K562 (cell line): ENCODE data around the gene TSHR. TPM values are rescaled to one million over a fixed set of nuclear protein-coding genes. Genes with fewer than 3 reads are reported as not detected.

Experiments
- ATAC-seq: fragments of 200-7000 bp; cut with Tn5 transposase; 3 replicates; pipeline ENCODE4 v1.9.1; 2020; ENCODE audit warnings: moderate library complexity
- BruUV-seq: library from RNA; stranded (reverse); fragments of 400-500 nt; replicated peaks from 2 replicates; lab custom pipeline; 2021; lab: Mats Ljungman, UMichigan
- CTCF ChIA-PET: fragments of 300-600 bp; formaldehyde crosslinking; extraction: SDS; loops from one replicate; lab custom pipeline; 2021; ENCODE audit warnings: low intra/inter-chr PET ratio; lab: Yijun Ruan, JAX
- POLR2A ChIA-PET: fragments of 300-600, 350-650 bp; sonication (Branson Sonifier 250); formaldehyde crosslinking; extraction: SDS; loops from one replicate; lab custom pipeline; 2021; ENCODE audit warnings: antibody characterized with exemption, inconsistent platforms; lab: Yijun Ruan, JAX
- DNase-seq, 4 experiments: peaks; one replicate each; pipeline versions ENCODE4 v3.0.0 to v3.0.0-alpha.2; 2011 to 2018; ENCODE audit warnings: low spot score in 3 of 4, mixed read lengths in 3 of 4; ENCODE audit errors: extremely low read depth in 1 of 4
- FAIRE-seq: peaks from 2 replicates; lab custom pipeline; 2011; peaks lifted over from hg19 to GRCh38; lab: Jason Lieb, UNC
- H2AFZ ChIP-seq: 2 replicates; pipeline ENCODE4 v1.6.0; 2011; ENCODE audit warnings: low read depth, low read length, control low read depth, inconsistent platforms
- H3K27ac ChIP-seq: fragments of 200-600 bp; 3 replicates; pipeline ENCODE4 v1.8.0; 2011; ENCODE audit warnings: low read depth, mild to moderate bottlenecking, control low read depth, inconsistent platforms, low read length, moderate library complexity, mixed read lengths; ENCODE audit errors: extremely low read depth
- H3K27me3 ChIP-seq, 2 experiments: fragments of 300-600 bp in 1 of 2; 2 replicates in 1 of 2; 3 replicates in 1 of 2; pipeline versions ENCODE4 v1.6.0 to v1.8.0; 2011; ENCODE audit warnings: inconsistent platforms in 2 of 2, low read length in 2 of 2, mild to moderate bottlenecking in 1 of 2, mixed read lengths in 1 of 2, moderate library complexity in 1 of 2; ENCODE audit not compliant: control insufficient read depth in 2 of 2, insufficient read depth in 2 of 2
- H3K36me3 ChIP-seq: fragments of 300-600 bp; 3 replicates; pipeline ENCODE4 v1.8.0; 2011; ENCODE audit warnings: mild to moderate bottlenecking, low read length, inconsistent platforms; ENCODE audit not compliant: control insufficient read depth, insufficient read depth
- H3K4me1 ChIP-seq, 2 experiments: fragments of 200-600 bp in 1 of 2; replicated peaks in 1 of 2; 2 replicates in 1 of 2; 3 replicates in 1 of 2; pipeline versions ENCODE4 v1.5.1 to v1.8.0; 2011; ENCODE audit warnings: inconsistent platforms in 2 of 2, low read length in 2 of 2, mild to moderate bottlenecking in 1 of 2, mixed read lengths in 1 of 2, moderate library complexity in 1 of 2; ENCODE audit not compliant: control insufficient read depth in 2 of 2, insufficient read depth in 2 of 2
- H3K4me2 ChIP-seq: 2 replicates; pipeline ENCODE4 v1.6.1; 2011; ENCODE audit warnings: low read length, control low read depth, inconsistent platforms, mixed read lengths; ENCODE audit not compliant: insufficient read depth
- H3K4me3 ChIP-seq: fragments of 200-600 bp; sonication (generic), shearing (Covaris generic); 2 replicates; pipeline ENCODE4 v1.5.1; 2016; ENCODE audit warnings: control low read depth, inconsistent platforms
- H3K79me2 ChIP-seq: fragments of 200-600 bp; 3 replicates; pipeline ENCODE4 v1.8.0; 2011; ENCODE audit warnings: low read length, inconsistent platforms; ENCODE audit not compliant: control insufficient read depth, insufficient read depth
- H3K9ac ChIP-seq, 2 experiments: 2 replicates each; pipeline versions ENCODE4 v1.6.0 to v1.6.1; 2011; ENCODE audit warnings: low read depth in 2 of 2, low read length in 2 of 2, control low read depth in 1 of 2, inconsistent platforms in 1 of 2, mild to moderate bottlenecking in 1 of 2, mixed read lengths in 1 of 2; ENCODE audit not compliant: insufficient read depth in 1 of 2
- H3K9me1 ChIP-seq: one replicate; pipeline ENCODE4 v1.6.0; 2011; ENCODE audit warnings: inconsistent platforms, mild to moderate bottlenecking, low read length, moderate library complexity; ENCODE audit not compliant: control insufficient read depth, insufficient read depth
- H3K9me3 ChIP-seq: replicated peaks from 2 replicates; pipeline ENCODE4 v1.5.1; 2011; ENCODE audit warnings: low read depth, low read length, inconsistent platforms; ENCODE audit not compliant: control insufficient read depth, insufficient read depth
- H4K20me1 ChIP-seq: replicated peaks from 2 replicates; pipeline ENCODE4 v1.6.1; 2011; ENCODE audit warnings: low read length, inconsistent platforms, mixed read lengths; ENCODE audit not compliant: control insufficient read depth, insufficient read depth
- ATF7 ChIP-seq: fragments of 450-650 bp; IDR thresholded peaks from 2 replicates; pipeline ENCODE4 v1.7.1; 2014; ENCODE audit warnings: mild to moderate bottlenecking, moderate library complexity
- CEBPB ChIP-seq: fragments of 450-650 bp; IDR thresholded peaks from 2 replicates; pipeline ENCODE4 v1.6.1; 2016; ENCODE audit warnings: missing genetic modification characterization, missing compliant biosample characterization
- CGGBP1 ChIP-seq: fragments of 250-450 bp; sonication (Bioruptor Pico); IDR thresholded peaks from 2 replicates; pipeline ENCODE4 v1.9.0; 2021; ENCODE audit warnings: mild to moderate bottlenecking
- CREB1 ChIP-seq, 2 experiments: sonication (generic) in 1 of 2; formaldehyde crosslinking in 1 of 2; IDR thresholded peaks; 2 replicates each; pipeline versions ENCODE4 v1.6.1 to v1.8.0; 2012 to 2022; ENCODE audit warnings: inconsistent platforms in 1 of 2, mild to moderate bottlenecking in 1 of 2, missing genetic modification reagents in 1 of 2, moderate library complexity in 1 of 2
- CTCFL ChIP-seq: IDR thresholded peaks from 2 replicates; pipeline ENCODE4 v1.6.1; 2011; ENCODE audit warnings: borderline replicate concordance, low read depth, mild to moderate bottlenecking, moderate library complexity, low read length; ENCODE audit not compliant: insufficient read depth, poor library complexity, severe bottlenecking
- FOSL1 ChIP-seq: fragments of 200-800 bp; sonication (Bioruptor generic); conservative IDR thresholded peaks from 2 replicates; pipeline ENCODE4 v1.6.1; 2016; ENCODE audit warnings: missing genetic modification characterization, missing compliant biosample characterization
- IFI16 ChIP-seq: fragments of 250-450 bp; sonication (Bioruptor Pico); IDR thresholded peaks from 2 replicates; pipeline ENCODE4 v2.1.2; 2022; ENCODE audit warnings: mild to moderate bottlenecking, inconsistent platforms
- MEIS2 ChIP-seq: fragments of 450-650 bp; IDR thresholded peaks from 2 replicates; pipeline ENCODE4 v1.6.1; 2014; ENCODE audit warnings: mild to moderate bottlenecking; ENCODE audit not compliant: partially characterized antibody
- NR2C2 ChIP-seq, 2 experiments: fragments of 200-800 bp in 1 of 2; sonication (Bioruptor generic) in 1 of 2; sonication (generic) in 1 of 2; formaldehyde crosslinking in 1 of 2; IDR thresholded peaks; 2 replicates each; pipeline versions ENCODE4 v1.6.1 to v1.8.0; 2016 to 2022; ENCODE audit warnings: mild to moderate bottlenecking in 1 of 2, missing compliant biosample characterization in 1 of 2, missing genetic modification characterization in 1 of 2, missing genetic modification reagents in 1 of 2
- RB1 ChIP-seq: fragments of 450-650 bp; IDR thresholded peaks from 2 replicates; pipeline ENCODE4 v1.6.1; 2017; ENCODE audit warnings: low read depth, mild to moderate bottlenecking
- RCOR1 ChIP-seq, 2 experiments: IDR thresholded peaks; 2 replicates each; pipeline ENCODE4 v1.6.1; 2012; ENCODE audit warnings: low read depth in 2 of 2, low read length in 2 of 2, borderline replicate concordance in 1 of 2, improper control_type of control experiment in 1 of 2
- TRIM24 ChIP-seq, 2 experiments: fragments of 450-650 bp; IDR thresholded peaks; 2 replicates each; pipeline ENCODE4 v1.6.1; 2016
- ZFX ChIP-seq: sonication (generic); formaldehyde crosslinking; IDR thresholded peaks from 2 replicates; pipeline ENCODE4 v1.8.0; 2022; ENCODE audit warnings: mild to moderate bottlenecking, missing genetic modification reagents, moderate library complexity
- WGBS: fragments of 100-300 bp; shearing (Covaris generic); methylation state at CpG from one replicate; pipeline ENCODE4 v1.1.6; 2016; ENCODE audit warnings: low coverage, mixed read lengths; ENCODE audit not compliant: insufficient coverage; ENCODE audit errors: missing lambda C conversion rate; 5-methylcytosine and 5-hydroxymethylcytosine counted together
- in situ Hi-C: fragments of 300-500 bp; cut with MboI; formaldehyde crosslinking; loops from 4 replicates; pipeline ENCODE4 v1.15.0; 2018; ENCODE audit warnings: inconsistent platforms, mixed read lengths
- intact Hi-C: fragments of 100-400 bp; cut with micrococcal nuclease; formaldehyde crosslinking; loops from 2 replicates; pipeline ENCODE4 v1.14.2; 2022
- polyA plus RNA-seq, 8 experiments: library from polyadenylated mRNA; depleted of rRNA in 4 of 8; stranded (reverse) in 5 of 8; unstranded in 3 of 8; fragments of >200 nt; fragmentation: Nextera tagmentation in 2 of 8; fragmentation: Illumina TruSeq in 1 of 8; extraction: Ambion mirVana in 2 of 8; extraction: Trizol in 1 of 8; gene quantifications; 2 replicates each; pipeline versions ENCODE4 v1.2.1 to v1.2.3, GENCODE V29; 2011 to 2014; ENCODE audit warnings: inconsistent platforms in 1 of 8, missing spikeins in 1 of 8
- total RNA-seq, 7 experiments: library from RNA; depleted of rRNA in 6 of 7; stranded (reverse); fragments of >200 nt in 6 of 7; fragmentation: Illumina TruSeq in 2 of 7; extraction: Trizol in 2 of 7; gene quantifications; 2 replicates each; pipeline versions ENCODE4 v1.2.1 to v1.2.3, GENCODE V29; 2011 to 2021; ENCODE audit warnings: low replicate concordance in 1 of 7

The TSHR gene
- total and polyA plus RNA-seq, 9 of the 15 experiments (the other 6 are each of a cell fraction or from before 2014, with no cell fraction given): 0.01 to 0.10 TPM; not detected in 7

DNA sequence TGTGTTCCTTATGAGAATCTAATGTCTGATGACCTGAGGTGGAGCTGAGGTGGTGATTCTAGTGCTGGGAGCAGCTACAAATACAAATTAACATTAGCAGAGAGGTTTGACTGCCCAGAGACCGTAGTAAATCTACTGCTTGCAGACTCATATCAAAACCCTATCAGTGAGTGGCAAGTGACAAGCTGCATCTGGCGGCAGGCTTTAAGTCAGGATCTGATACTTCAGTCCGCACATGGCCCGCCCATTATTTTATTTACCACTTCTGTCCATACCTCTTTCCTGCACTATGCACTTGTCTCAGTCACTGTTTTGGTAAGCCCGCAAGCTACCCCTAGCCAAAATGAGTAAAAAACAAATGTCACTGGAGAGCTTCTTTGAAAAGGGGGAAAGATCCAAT, 25.3 kb upstream of the TSHR start:
- no TSS peak for BruUV-seq

GRCh38 chr14:80930836-80931389, 24.5 kb upstream of the TSHR start:
- Histone ChIP-seq H3K27me3 (no peaks in the 10 kb centered on the region), H3K9ac (no peak overlapping the region), H3K36me3 (no peaks in the 10 kb centered on the region), H2AFZ (no peak overlapping the region), H3K9me3 (no peaks in the 10 kb centered on the region), H3K4me1 (peaks cover 0 to 2% of the 10 kb centered on the region in 2 experiments; a peak in 3 of 5 replicates), H3K27ac (no peak overlapping the region), H3K4me3 (no peak overlapping the region), H4K20me1 (no peaks in the 10 kb centered on the region), H3K4me2 (no peak overlapping the region), H3K9me1 (no peaks in the 10 kb centered on the region), H3K79me2 (no peaks in the 10 kb centered on the region)
- intact Hi-C loops: no loop called here
- in situ Hi-C loops: no loop called here
- ChIA-PET POLR2A (no interaction called here), CTCF (no interaction called here)
- DNase-seq (no peak), ATAC-seq (peak; percentile 63), FAIRE-seq (no peak)
- no TSS peak for BruUV-seq
- 22% methylated on average over 8 of the region's 8 CpGs for whole genome bisulfite sequencing
- TF ChIP-seq NR2C2 (CRISPR knock-in tag; IDR thresholded peaks at IDR 0.05) (no peak), NR2C2 (tag; IDR thresholded peaks at IDR 0.05) (peak; percentile 65), CEBPB (tag) (peak; percentile 64), RB1 (no peak), RCOR1 (IDR thresholded peaks at IDR 0.05; ENCODE audit: borderline replicate concordance in 1 of 2, low read depth in 2 of 2, low read length in 2 of 2) (peak in 1 of 2 experiments; percentile 64; a peak in 2 of 4 replicates), ZFX (CRISPR knock-in tag) (no peak), ATF7 (peak; percentile 70), TRIM24 (IDR thresholded peaks at IDR 0.05) (peak; percentile 70 to 76), FOSL1 (peak; percentile 87), CTCFL (no peak), CREB1 (IDR thresholded peaks at IDR 0.05) (no peak), CREB1 (CRISPR knock-in tag; IDR thresholded peaks at IDR 0.05) (0 out of 2 replicates have a peak, but pooled peaks have one; percentile 28), IFI16 (CRISPR knock-in tag) (no peak)

More for the DNA sequence above, 25.3 kb upstream of the TSHR start:
- no peaks in the 10 kb centered on the region for H3K27me3 ChIP-seq
- H3K27ac ChIP-seq: no peak overlapping the region
- CTCF ChIA-PET: no interaction called here
- H3K9ac ChIP-seq: no peak overlapping the region
- no peaks in the 10 kb centered on the region for H3K9me3 ChIP-seq
- in situ Hi-C loops: no loop called here
- FAIRE-seq (no peak), DNase-seq (no peak), ATAC-seq (no peak)
- TF ChIP-seq CGGBP1 (no peak), MEIS2 (peak; percentile 24)
- H3K4me2 ChIP-seq: no peak overlapping the region
- no peak overlapping the region for H2AFZ ChIP-seq
- no peak overlapping the region for H3K4me3 ChIP-seq
- no peaks in the 10 kb centered on the region for H3K9me1 ChIP-seq
- intact Hi-C loops: no loop called here
- H4K20me1 ChIP-seq: no peaks in the 10 kb centered on the region
- WGBS: 31% methylated on average over 4 of the region's 5 CpGs
- H3K4me1 ChIP-seq: peaks cover 0 to 2% of the 10 kb centered on the region in 2 experiments; a peak in 3 of 5 replicates
- POLR2A ChIA-PET: interaction anchor here (0.8 kb wide), 1 partner anchor 12 kb away, joined by 3 read pairs; no protein-coding TSS in a partner anchor
- no peaks in the 10 kb centered on the region for H3K36me3 ChIP-seq
- H3K79me2 ChIP-seq: no peaks in the 10 kb centered on the region
